PC-9 (cell line): ENCODE results near the gene ZMIZ1.

ENCODE experiments used
- EZH2 ChIP-seq: fragments of 200-600 bp; sonication (generic); IDR thresholded peaks from 2 replicates; pipeline ENCODE4 v1.8.0; 2017; ENCODE audit warnings: antibody characterized with exemption, low read depth
- TF ChIP-seq, protein P1 (sequence below): fragments of 200-600 bp; sonication (generic); conservative IDR thresholded peaks from 2 replicates; pipeline ENCODE4 v1.6.1; 2017; ENCODE audit warnings: mixed run types, antibody characterized with exemption, mild to moderate bottlenecking, moderate library complexity

DNA sequence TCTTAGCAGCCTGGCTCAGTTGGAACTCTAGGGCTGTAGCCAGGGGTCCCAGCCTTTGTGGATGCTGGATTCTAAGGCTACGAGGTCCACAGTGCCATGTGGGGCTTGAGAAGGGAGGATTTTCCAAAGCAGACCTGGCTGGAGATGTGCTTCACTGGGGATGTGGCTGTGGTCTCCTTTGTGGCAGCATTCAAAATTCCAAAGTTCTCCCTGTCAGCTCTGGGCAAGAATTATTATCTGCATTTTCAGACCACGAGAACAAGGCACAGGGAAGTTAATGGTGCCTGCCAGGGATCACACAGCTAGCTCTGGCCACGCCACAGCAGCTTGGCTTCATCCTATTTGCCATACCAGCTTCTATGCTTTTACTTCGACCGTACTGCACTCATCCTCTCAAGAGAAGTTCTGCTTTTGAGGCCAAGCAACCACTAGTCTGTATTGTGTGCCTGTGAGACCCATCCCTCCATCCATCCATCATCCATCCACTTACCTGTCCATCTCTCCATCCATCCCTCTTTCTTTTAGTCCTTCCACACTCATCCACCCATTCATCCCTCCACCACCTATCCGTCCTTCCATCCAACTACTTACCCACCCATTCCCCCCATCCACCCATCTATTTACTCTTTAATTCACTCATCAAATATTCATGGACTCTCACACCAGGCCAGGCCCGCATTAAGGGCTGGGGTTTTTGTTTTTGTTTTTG is 71.5 kb downstream of the ZMIZ1 start:
- TF ChIP-seq, protein P1, sequence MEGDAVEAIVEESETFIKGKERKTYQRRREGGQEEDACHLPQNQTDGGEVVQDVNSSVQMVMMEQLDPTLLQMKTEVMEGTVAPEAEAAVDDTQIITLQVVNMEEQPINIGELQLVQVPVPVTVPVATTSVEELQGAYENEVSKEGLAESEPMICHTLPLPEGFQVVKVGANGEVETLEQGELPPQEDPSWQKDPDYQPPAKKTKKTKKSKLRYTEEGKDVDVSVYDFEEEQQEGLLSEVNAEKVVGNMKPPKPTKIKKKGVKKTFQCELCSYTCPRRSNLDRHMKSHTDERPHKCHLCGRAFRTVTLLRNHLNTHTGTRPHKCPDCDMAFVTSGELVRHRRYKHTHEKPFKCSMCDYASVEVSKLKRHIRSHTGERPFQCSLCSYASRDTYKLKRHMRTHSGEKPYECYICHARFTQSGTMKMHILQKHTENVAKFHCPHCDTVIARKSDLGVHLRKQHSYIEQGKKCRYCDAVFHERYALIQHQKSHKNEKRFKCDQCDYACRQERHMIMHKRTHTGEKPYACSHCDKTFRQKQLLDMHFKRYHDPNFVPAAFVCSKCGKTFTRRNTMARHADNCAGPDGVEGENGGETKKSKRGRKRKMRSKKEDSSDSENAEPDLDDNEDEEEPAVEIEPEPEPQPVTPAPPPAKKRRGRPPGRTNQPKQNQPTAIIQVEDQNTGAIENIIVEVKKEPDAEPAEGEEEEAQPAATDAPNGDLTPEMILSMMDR = no peak
- TF ChIP-seq EZH2 = no peak
